SK-N-SH treated with all-trans-retinoic acid at 6 μM for 48 hours (cell line): Measurements from ENCODE around the gene TTC3.

Source experiments
- ATAC-seq: fragments of 200-7000 bp; cut with Tn5 transposase; 3 replicates; pipeline ENCODE4 v1.9.1; 2020; ENCODE audit warnings: mild to moderate bottlenecking, moderate library complexity
- ARNTL ChIP-seq: fragments of 450-650 bp; formaldehyde crosslinking; IDR thresholded peaks from 2 replicates; pipeline ENCODE4 v1.5.0; 2020; ENCODE audit warnings: low read depth, mild to moderate bottlenecking, moderate library complexity, borderline replicate concordance
- BACH2 ChIP-seq: fragments of 250-450 bp; sonication (Bioruptor Pico); IDR thresholded peaks from 2 replicates; pipeline ENCODE4 v1.9.0; 2021; ENCODE audit warnings: mild to moderate bottlenecking, borderline replicate concordance
- CSDC2 ChIP-seq: fragments of 250-450 bp; sonication (Bioruptor Pico); IDR thresholded peaks from 2 replicates; pipeline ENCODE4 v1.5.0; 2020; ENCODE audit warnings: mild to moderate bottlenecking, moderate library complexity
- ESRRG ChIP-seq: fragments of 250-450 bp; sonication (Bioruptor Pico); IDR thresholded peaks from 2 replicates; pipeline ENCODE4 v1.6.1; 2021; ENCODE audit warnings: mild to moderate bottlenecking
- GLIS3 ChIP-seq: fragments of 250-450 bp; sonication (Bioruptor Pico); IDR thresholded peaks from 2 replicates; pipeline ENCODE4 v1.5.0; 2020; ENCODE audit warnings: mild to moderate bottlenecking, moderate library complexity
- ISL1 ChIP-seq: fragments of 250-450 bp; sonication (Bioruptor Pico); IDR thresholded peaks from 2 replicates; pipeline ENCODE4 v2.1.2; 2022; ENCODE audit warnings: mild to moderate bottlenecking, moderate library complexity
- OSR1 ChIP-seq: fragments of 250-450 bp; sonication (Bioruptor Pico); IDR thresholded peaks from 2 replicates; pipeline ENCODE4 v1.8.0; 2022; ENCODE audit warnings: moderate library complexity, mild to moderate bottlenecking, inconsistent platforms
- PPARA ChIP-seq: fragments of 250-450 bp; sonication (Bioruptor Pico); IDR thresholded peaks from 2 replicates; pipeline ENCODE4 v1.5.0; 2020; ENCODE audit warnings: mild to moderate bottlenecking, borderline replicate concordance
- RARB ChIP-seq: fragments of 250-450 bp; sonication (Bioruptor Pico); IDR thresholded peaks from 2 replicates; pipeline ENCODE4 v1.8.0; 2021; ENCODE audit warnings: mild to moderate bottlenecking, moderate library complexity
- TOX ChIP-seq: fragments of 250-450 bp; sonication (Bioruptor Pico); IDR thresholded peaks from 2 replicates; pipeline ENCODE4 v1.8.0; 2021; ENCODE audit warnings: mild to moderate bottlenecking, moderate library complexity, borderline replicate concordance
- ZC3H10 ChIP-seq: fragments of 250-450 bp; sonication (Bioruptor Pico); IDR thresholded peaks from 2 replicates; pipeline ENCODE4 v1.5.1; 2021; ENCODE audit warnings: mild to moderate bottlenecking, moderate library complexity
- ZFP3 ChIP-seq: fragments of 250-450 bp; sonication (Bioruptor Pico); IDR thresholded peaks from 2 replicates; pipeline ENCODE4 v1.5.0; 2020; ENCODE audit warnings: mild to moderate bottlenecking, moderate library complexity
- ZFP30 ChIP-seq: fragments of 450-650 bp; formaldehyde crosslinking; IDR thresholded peaks from 2 replicates; pipeline ENCODE4 v1.5.0; 2022; ENCODE audit warnings: mild to moderate bottlenecking, moderate library complexity
- ZNF8 ChIP-seq: fragments of 450-650 bp; formaldehyde crosslinking; IDR thresholded peaks from 2 replicates; pipeline ENCODE4 v1.5.0; 2020; ENCODE audit warnings: mild to moderate bottlenecking, moderate library complexity
- TF ChIP-seq, protein P1 (sequence below): fragments of 250-450 bp; sonication (Bioruptor Pico); IDR thresholded peaks from 2 replicates; pipeline ENCODE4 v1.5.1; 2021; ENCODE audit warnings: mild to moderate bottlenecking, moderate library complexity
- TF ChIP-seq, protein P2 (sequence below): fragments of 250-450 bp; sonication (Bioruptor Pico); IDR thresholded peaks from 2 replicates; pipeline ENCODE4 v1.5.0; 2020; ENCODE audit warnings: mild to moderate bottlenecking, moderate library complexity
- TF ChIP-seq, protein P3 (sequence below): fragments of 250-450 bp; sonication (Bioruptor Pico); IDR thresholded peaks from 2 replicates; pipeline ENCODE4 v1.8.0; 2020; ENCODE audit warnings: mild to moderate bottlenecking, moderate library complexity, borderline replicate concordance

TTC3 gene

DNA sequence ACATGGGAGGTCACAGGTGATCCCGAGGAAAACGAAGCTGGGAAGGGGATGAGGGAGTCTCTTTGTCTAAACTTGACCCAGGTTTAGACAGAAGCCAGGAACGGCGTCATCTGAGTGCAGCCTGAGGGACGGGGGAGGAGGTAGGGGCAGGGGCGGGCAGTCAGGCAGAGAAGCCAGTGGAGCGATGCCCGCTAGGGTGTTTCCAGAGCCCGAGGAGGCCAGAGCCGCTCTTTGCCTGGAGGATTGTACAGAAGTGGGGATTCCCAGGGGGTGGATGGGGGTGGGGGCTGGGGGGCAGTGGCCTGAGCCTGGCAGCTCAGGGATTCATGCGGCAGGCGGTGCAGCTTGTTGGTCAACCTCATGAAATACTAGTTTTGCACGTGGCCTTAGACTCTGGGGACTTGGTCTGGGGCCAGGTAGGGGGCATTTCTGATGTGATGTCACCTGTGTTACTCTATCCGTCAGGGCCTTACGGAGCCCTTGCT, 135.7 kb downstream of the TTC3 start (continued):
- TF ChIP-seq ARNTL (CRISPR knock-in tag) (no peak), RARB (CRISPR knock-in tag) (no peak), PPARA (no peak)

DNA sequence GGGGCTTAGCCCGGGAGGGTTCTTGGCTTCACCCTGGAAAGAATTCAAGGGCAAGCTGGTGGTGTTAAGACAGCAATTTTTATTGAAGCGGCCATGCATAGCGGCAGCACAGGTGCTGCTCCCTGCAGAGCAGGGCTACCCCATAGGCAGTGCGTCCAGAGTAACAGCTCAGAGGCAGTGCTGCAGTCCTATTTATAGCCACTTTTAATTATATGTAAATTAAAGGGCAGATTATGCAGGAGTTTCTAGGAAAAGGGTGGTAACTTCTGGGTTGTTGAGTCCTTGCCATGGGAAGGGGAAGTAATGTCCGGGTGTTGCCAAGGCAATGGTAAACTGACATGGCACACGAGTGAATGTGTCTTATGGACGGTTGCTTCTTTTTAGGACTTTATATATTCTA, 137.1 kb downstream of the TTC3 start:
- TF ChIP-seq GLIS3 (CRISPR knock-in tag) (no peak), ZC3H10 (CRISPR knock-in tag) (no peak), PPARA (no peak), TOX (CRISPR knock-in tag) (no peak), CSDC2 (no peak)
- TF ChIP-seq, protein P1, sequence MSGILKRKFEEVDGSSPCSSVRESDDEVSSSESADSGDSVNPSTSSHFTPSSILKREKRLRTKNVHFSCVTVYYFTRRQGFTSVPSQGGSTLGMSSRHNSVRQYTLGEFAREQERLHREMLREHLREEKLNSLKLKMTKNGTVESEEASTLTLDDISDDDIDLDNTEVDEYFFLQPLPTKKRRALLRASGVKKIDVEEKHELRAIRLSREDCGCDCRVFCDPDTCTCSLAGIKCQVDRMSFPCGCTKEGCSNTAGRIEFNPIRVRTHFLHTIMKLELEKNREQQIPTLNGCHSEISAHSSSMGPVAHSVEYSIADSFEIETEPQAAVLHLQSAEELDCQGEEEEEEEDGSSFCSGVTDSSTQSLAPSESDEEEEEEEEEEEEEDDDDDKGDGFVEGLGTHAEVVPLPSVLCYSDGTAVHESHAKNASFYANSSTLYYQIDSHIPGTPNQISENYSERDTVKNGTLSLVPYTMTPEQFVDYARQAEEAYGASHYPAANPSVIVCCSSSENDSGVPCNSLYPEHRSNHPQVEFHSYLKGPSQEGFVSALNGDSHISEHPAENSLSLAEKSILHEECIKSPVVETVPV (CRISPR knock-in tag): no peak
- TF ChIP-seq, protein P2, sequence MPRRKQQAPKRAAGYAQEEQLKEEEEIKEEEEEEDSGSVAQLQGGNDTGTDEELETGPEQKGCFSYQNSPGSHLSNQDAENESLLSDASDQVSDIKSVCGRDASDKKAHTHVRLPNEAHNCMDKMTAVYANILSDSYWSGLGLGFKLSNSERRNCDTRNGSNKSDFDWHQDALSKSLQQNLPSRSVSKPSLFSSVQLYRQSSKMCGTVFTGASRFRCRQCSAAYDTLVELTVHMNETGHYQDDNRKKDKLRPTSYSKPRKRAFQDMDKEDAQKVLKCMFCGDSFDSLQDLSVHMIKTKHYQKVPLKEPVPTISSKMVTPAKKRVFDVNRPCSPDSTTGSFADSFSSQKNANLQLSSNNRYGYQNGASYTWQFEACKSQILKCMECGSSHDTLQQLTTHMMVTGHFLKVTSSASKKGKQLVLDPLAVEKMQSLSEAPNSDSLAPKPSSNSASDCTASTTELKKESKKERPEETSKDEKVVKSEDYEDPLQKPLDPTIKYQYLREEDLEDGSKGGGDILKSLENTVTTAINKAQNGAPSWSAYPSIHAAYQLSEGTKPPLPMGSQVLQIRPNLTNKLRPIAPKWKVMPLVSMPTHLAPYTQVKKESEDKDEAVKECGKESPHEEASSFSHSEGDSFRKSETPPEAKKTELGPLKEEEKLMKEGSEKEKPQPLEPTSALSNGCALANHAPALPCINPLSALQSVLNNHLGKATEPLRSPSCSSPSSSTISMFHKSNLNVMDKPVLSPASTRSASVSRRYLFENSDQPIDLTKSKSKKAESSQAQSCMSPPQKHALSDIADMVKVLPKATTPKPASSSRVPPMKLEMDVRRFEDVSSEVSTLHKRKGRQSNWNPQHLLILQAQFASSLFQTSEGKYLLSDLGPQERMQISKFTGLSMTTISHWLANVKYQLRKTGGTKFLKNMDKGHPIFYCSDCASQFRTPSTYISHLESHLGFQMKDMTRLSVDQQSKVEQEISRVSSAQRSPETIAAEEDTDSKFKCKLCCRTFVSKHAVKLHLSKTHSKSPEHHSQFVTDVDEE (CRISPR knock-in tag): no peak
- no peak for ATAC-seq

DNA sequence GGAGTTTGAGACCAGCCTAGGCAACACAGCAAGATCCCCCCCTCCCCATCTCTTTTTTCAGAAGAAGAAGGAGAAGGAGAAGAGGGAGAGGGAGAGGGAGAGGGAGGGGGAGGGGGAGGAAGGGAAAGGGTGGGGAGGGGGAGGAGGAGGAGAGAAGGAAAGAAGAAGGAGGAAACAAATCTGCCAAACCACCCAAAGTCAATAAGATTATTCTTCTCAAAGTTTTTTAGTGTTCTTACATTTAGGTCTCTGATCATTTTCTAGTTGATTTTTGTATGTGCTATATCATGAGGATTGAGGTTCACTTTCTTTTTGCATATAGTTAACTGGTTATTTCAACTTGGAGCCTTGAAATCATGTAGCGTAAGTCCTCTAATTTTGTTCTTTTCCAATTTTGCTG, 137.7 kb downstream of the TTC3 start:
- TF ChIP-seq GLIS3 (CRISPR knock-in tag) (no peak), OSR1 (no peak)
- TF ChIP-seq, all 23 proteins: peak for 0
- no peak for ATAC-seq

DNA sequence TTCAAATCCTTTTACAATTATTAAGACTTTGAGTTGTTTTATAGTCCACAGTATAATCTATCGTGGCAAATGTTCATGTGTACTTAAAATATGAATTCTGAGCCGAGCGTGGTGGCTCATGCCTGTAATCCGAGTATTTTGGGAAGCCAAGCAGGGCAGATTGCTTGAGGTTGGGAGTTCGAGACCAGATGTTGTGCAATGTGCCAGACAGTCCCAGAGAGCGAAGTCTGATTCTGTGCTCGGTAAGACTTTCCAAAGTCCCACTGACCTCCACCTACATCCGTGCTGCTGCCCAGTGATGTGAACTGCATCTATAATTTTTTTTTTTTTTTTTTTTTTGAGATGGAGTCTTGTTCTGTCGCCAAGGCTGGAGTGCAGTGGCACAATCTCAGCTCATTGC, 141.9 kb downstream of the TTC3 start:
- no peak for ATAC-seq
- no peak for TF ChIP-seq ISL1 (CRISPR knock-in tag)
- TF ChIP-seq ZFP3 (CRISPR knock-in tag): no peak
- TF ChIP-seq, protein P2 (CRISPR knock-in tag): no peak
- TF ChIP-seq BACH2: no peak
- TF ChIP-seq ARNTL (CRISPR knock-in tag): no peak
- TF ChIP-seq, protein P1 (CRISPR knock-in tag): no peak
- TF ChIP-seq ESRRG (CRISPR knock-in tag): no peak
- TF ChIP-seq, protein P3, sequence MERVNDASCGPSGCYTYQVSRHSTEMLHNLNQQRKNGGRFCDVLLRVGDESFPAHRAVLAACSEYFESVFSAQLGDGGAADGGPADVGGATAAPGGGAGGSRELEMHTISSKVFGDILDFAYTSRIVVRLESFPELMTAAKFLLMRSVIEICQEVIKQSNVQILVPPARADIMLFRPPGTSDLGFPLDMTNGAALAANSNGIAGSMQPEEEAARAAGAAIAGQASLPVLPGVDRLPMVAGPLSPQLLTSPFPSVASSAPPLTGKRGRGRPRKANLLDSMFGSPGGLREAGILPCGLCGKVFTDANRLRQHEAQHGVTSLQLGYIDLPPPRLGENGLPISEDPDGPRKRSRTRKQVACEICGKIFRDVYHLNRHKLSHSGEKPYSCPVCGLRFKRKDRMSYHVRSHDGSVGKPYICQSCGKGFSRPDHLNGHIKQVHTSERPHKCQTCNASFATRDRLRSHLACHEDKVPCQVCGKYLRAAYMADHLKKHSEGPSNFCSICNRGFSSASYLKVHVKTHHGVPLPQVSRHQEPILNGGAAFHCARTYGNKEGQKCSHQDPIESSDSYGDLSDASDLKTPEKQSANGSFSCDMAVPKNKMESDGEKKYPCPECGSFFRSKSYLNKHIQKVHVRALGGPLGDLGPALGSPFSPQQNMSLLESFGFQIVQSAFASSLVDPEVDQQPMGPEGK: no peak
- TF ChIP-seq CSDC2: no peak
- no peak for TF ChIP-seq ZNF8 (CRISPR knock-in tag)
- TF ChIP-seq ZFP30 (CRISPR knock-in tag): no peak
